GM19372 (cell line): ENCODE results near the gene TBC1D10A.

ENCODE experiments used
- ATAC-seq: cut with Tn5 transposase; IDR thresholded peaks from one replicate; pipeline ENCODE4 v1.9.1; 2021; ENCODE audit warnings: mild to moderate bottlenecking, low read depth, moderate library complexity; ENCODE audit not compliant: unreplicated experiment

Gene TBC1D10A

GRCh38 chr22:30301995-30302809 lies 24.5 kb downstream of the TBC1D10A start:
- no peak for ATAC-seq

GRCh38 chr22:30299322-30299721 lies 27.4 kb downstream of the TBC1D10A start:
- ATAC-seq = no peak

- ATAC-seq = no peak
Observed at GRCh38 chr22:30297991-30298701, 28.6 kb downstream of the TBC1D10A start.

- ATAC-seq = no peak
Observed at GRCh38 chr22:30297276-30297990, 29.3 kb downstream of the TBC1D10A start.

- ATAC-seq = no peak
Observed at GRCh38 chr22:30296833-30297232, 29.9 kb downstream of the TBC1D10A start.

- no peak for ATAC-seq
Observed at GRCh38 chr22:30296324-30296723, 30.4 kb downstream of the TBC1D10A start.

GRCh38 chr22:30295576-30295975 lies 31.2 kb downstream of the TBC1D10A start:
- ATAC-seq = no peak

- no peak for ATAC-seq
Observed at GRCh38 chr22:30294830-30295229, 31.9 kb downstream of the TBC1D10A start.

GRCh38 chr22:30294066-30294465 lies 32.7 kb downstream of the TBC1D10A start:
- no peak for ATAC-seq

- no peak for ATAC-seq
Observed at GRCh38 chr22:30293026-30293425, 33.7 kb downstream of the TBC1D10A start.

GRCh38 chr22:30292069-30292970 lies 34.4 kb downstream of the TBC1D10A start:
- no peak for ATAC-seq

- no peak for ATAC-seq
Observed at GRCh38 chr22:30291058-30291892, 35.5 kb downstream of the TBC1D10A start.

GRCh38 chr22:30290342-30291057 lies 36.2 kb downstream of the TBC1D10A start:
- ATAC-seq = no peak

- ATAC-seq = no peak
Observed at GRCh38 chr22:30289980-30290313, 36.8 kb downstream of the TBC1D10A start.

- peak; percentile 69 for ATAC-seq
Observed at GRCh38 chr22:30289141-30289979, 37.4 kb downstream of the TBC1D10A start, which contains the start of gene CASTOR1. Gene CASTOR1, minus strand, starts transcription at chr22:30289505. Its CDS starts 8 bp downstream, at chr22:30289497.

- ATAC-seq = no peak
Observed at GRCh38 chr22:30288419-30289140, 38.2 kb downstream of the TBC1D10A start.
